Measurements from ENCODE around the gene TNFSF13B. TPM values are rescaled to one million over a fixed set of nuclear protein-coding genes. Genes with fewer than 3 reads are reported as not detected.
A peak's percentile ranks its signal among the peaks of the same experiment; 100 is the strongest.

The TNFSF13B gene
- total RNA-seq = 10 to 100 TPM in 8 of 9 donors, 1 to 10 TPM in 1; 9.9 to 81.3 (median 21.2) TPM
- 10 to 100 TPM in 1 of 3 donors, 1 to 10 TPM in 2; 6.8 to 16.1 (median 8.6) TPM for polyA plus RNA-seq
- long read RNA-seq, donor 1, transcript TNFSF13B-201 (6 exons, 2,582 nt) = major isoform, 6 of 16 reads
- long read RNA-seq, donor 1, partial matches to known transcripts = 10 of 16 reads
- long read RNA-seq, donor 1, other reads (novel, unspliced or antisense) = 0 of 16 reads
- long read RNA-seq, donor 2, transcript TNFSF13B-201 (6 exons, 2,582 nt) = major isoform, 7 of 20 reads
- long read RNA-seq, donor 2, partial matches to known transcripts = 11 of 20 reads
- long read RNA-seq, donor 2, other reads (novel, unspliced or antisense) = 0 of 20 reads
- long read RNA-seq, donor 3, partial matches to known transcripts = 7 of 12 reads
- long read RNA-seq, donor 3, other reads (novel, unspliced or antisense) = 0 of 12 reads
- long read RNA-seq, donor 4, transcript TNFSF13B-201 (6 exons, 2,582 nt) = major isoform, 9 of 16 reads
- long read RNA-seq, donor 4, partial matches to known transcripts = 5 of 16 reads
- long read RNA-seq, donor 4, other reads (novel, unspliced or antisense) = 1 of 16 reads
- long read RNA-seq, donor 5, transcript TNFSF13B-202 (5 exons, 2,614 nt) = minor isoform, 5 of 42 reads
- long read RNA-seq, donor 5, transcript TNFSF13B-201 (6 exons, 2,582 nt) = major isoform, 24 of 42 reads
- long read RNA-seq, donor 5, partial matches to known transcripts = 12 of 42 reads
- long read RNA-seq, donor 5, other reads (novel, unspliced or antisense) = 1 of 42 reads
- long read RNA-seq, donor 6, partial matches to known transcripts = 1 of 5 reads
- long read RNA-seq, donor 6, other reads (novel, unspliced or antisense) = 0 of 5 reads
- long read RNA-seq, donor 7, partial matches to known transcripts = 0 of 4 reads
- long read RNA-seq, donor 7, other reads (novel, unspliced or antisense) = 0 of 4 reads
- long read RNA-seq, donor 8, transcript TNFSF13B-201 (6 exons, 2,582 nt) = major isoform, 7 of 14 reads
- long read RNA-seq, donor 8, partial matches to known transcripts = 7 of 14 reads
- long read RNA-seq, donor 8, other reads (novel, unspliced or antisense) = 0 of 14 reads
- long read RNA-seq, donor 9, transcript TNFSF13B-201 (6 exons, 2,582 nt) = major isoform, 5 of 12 reads
- long read RNA-seq, donor 9, partial matches to known transcripts = 5 of 12 reads
- long read RNA-seq, donor 9, other reads (novel, unspliced or antisense) = 0 of 12 reads
- long read RNA-seq, donor 10 = 0 reads

GRCh38 chr13:108269601-108270328, at the start of gene TNFSF13B:
Gene TNFSF13B (plus strand): TSS chr13:108269718. CDS start chr13:108269896, 178 bp downstream.
- H3K27ac ChIP-seq = peak within 1 kb of the TSS in 4 of 5 donors; percentile 30 to 81 (median 64)
- H3K27me3 ChIP-seq = no peaks in the 10 kb centered on the region
- peak within 1 kb of the TSS in 2 of 4 donors; percentile 35 to 61 for H3K4me3 ChIP-seq
- DNase-seq = peak; percentile 51 to 75 (median 68)
- peaks cover 8 to 31% of the 10 kb centered on the region in 2 donors for H3K4me1 ChIP-seq (replicated peaks in 1 of 2)
- no peaks in the 10 kb centered on the region for H3K9me3 ChIP-seq (replicated peaks in 1 of 3)
- 1 to 5% (median 2%) methylated on average over 10 to 16 of the region's 16 CpGs for WGBS, 4 donors
- intact Hi-C loops (cut with DNase I) = no loop called here
- no peaks in the 10 kb centered on the region for H3K36me3 ChIP-seq (replicated peaks in 1 of 2)
- TF ChIP-seq CTCF (IDR thresholded peaks at IDR 0.05) = peak in 1 of 6 experiments; percentile 15
- TF ChIP-seq POLR2A (IDR thresholded peaks at IDR 0.05) = peak in 1 of 2 donors; percentile 22

DNA sequence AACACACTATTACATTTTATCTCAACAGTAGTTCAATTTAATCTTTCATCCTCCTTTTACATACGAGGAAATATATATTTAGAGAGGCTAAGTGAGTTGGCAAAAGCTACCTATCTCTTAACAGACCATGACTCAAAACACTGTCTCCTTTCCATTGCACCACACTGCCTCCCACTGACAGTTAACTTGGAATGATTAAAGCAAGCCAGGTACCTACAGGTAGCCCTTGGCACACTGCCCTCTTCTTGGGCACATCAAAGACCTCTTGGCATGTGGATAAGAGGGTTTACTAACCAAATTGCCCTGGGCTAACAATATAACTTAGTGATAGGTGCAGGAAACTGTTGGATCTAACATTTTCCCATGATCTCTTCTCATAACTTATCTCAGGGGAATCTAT, 49.5 kb upstream of the TNFSF13B start:
- Histone ChIP-seq H3K4me3 (peak overlapping the region in 1 of 4 donors; percentile 87), H3K4me1 (replicated peaks in 1 of 2) (peaks cover 17 to 44% of the 10 kb centered on the region in 2 donors), H3K27ac (no peak overlapping the region)

More for the DNA sequence above, 49.5 kb upstream of the TNFSF13B start:
- 33 to 63% (median 46%) methylated on average over 1 of the region's 1 CpG for WGBS, 4 donors
- intact Hi-C loops (cut with DNase I) = loop anchor here in 1 of 2 donors (10.0 kb wide), 1 partner anchor 105 kb away; no protein-coding TSS in a partner anchor
- TF ChIP-seq POLR2A (IDR thresholded peaks at IDR 0.05) = no peak
- no peak for TF ChIP-seq CTCF (IDR thresholded peaks at IDR 0.05)
- DNase-seq = no peak
- no peaks in the 10 kb centered on the region for H3K36me3 ChIP-seq (replicated peaks in 1 of 2)
- H3K27me3 ChIP-seq = no peaks in the 10 kb centered on the region
- H3K9me3 ChIP-seq (replicated peaks in 1 of 3) = no peaks in the 10 kb centered on the region
